Left hindlimb (tissue), 1 donor: ENCODE results near the gene RGSL1.

Source experiments
- DNase-seq: peaks from one replicate; pipeline ENCODE4 v3.0.0-alpha.2; 2018

The RGSL1 gene

GRCh38 chr1:182595641-182596240, 145.8 kb downstream of the RGSL1 start:
- peak; percentile 42 for DNase-seq

- no peak for DNase-seq
Observed at GRCh38 chr1:182596934-182597333, 147.0 kb downstream of the RGSL1 start.

GRCh38 chr1:182598296-182598695, 148.3 kb downstream of the RGSL1 start:
- DNase-seq: no peak

- DNase-seq: no peak
Observed at GRCh38 chr1:182599339-182599738, 149.4 kb downstream of the RGSL1 start.

GRCh38 chr1:182600036-182600713, 150.2 kb downstream of the RGSL1 start:
- DNase-seq: no peak

- DNase-seq: no peak
Observed at GRCh38 chr1:182600745-182601415, 150.9 kb downstream of the RGSL1 start.

- DNase-seq: peak; percentile 73
Observed at GRCh38 chr1:182601416-182601786, 151.5 kb downstream of the RGSL1 start.

- DNase-seq: no peak
Observed at GRCh38 chr1:182601913-182602312, 152.0 kb downstream of the RGSL1 start.

GRCh38 chr1:182602935-182603645, 153.1 kb downstream of the RGSL1 start:
- no peak for DNase-seq

- DNase-seq: no peak
Observed at GRCh38 chr1:182603646-182604174, 153.8 kb downstream of the RGSL1 start.

GRCh38 chr1:182604175-182605164, 154.5 kb downstream of the RGSL1 start, which contains the start of gene RGS16:
RGS16 (minus strand) TSS chr1:182604389; CDS start chr1:182604259, 130 bp downstream.
- DNase-seq: peak; percentile 94

- no peak for DNase-seq
Observed at GRCh38 chr1:182607566-182607965, 157.6 kb downstream of the RGSL1 start.

- DNase-seq: no peak
Observed at GRCh38 chr1:182608236-182608635, 158.3 kb downstream of the RGSL1 start.

GRCh38 chr1:182608845-182609610, 159.1 kb downstream of the RGSL1 start:
- no peak for DNase-seq
